Measurements from ENCODE around the gene SLC50A1.

DNA sequence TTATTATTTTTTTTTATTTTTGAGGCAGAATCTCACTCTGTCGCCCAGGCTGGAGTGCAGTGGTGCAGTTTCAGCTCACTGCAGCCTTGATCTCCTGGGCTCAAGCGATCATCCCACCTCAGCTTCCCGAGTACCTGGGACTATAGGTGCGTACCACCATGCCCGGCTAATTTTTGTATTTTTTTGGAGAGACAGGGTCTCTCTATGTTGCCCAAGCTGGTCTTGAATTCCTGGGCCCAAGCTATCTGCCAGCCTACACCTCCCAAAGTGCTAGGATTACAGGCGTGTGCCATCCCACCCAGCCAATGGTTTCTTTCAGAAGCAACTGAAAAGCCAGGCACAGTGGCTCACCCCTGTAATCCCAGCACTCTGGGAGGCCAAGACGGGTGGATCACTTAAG lies 35.2 kb downstream of the SLC50A1 start:
- TF ChIP-seq ZNF274 (IDR thresholded peaks at IDR 0.05; ENCODE audit: low read depth, low read length): no peak
- no peak for TF ChIP-seq SUZ12 (IDR thresholded peaks at IDR 0.05; ENCODE audit: extremely low read depth, insufficient read depth, insufficient read length)
- no peak for TF ChIP-seq YY1 (IDR thresholded peaks at IDR 0.05; ENCODE audit: insufficient read depth, insufficient read length)
